Astrocyte (in vitro differentiated cells and primary cell): ENCODE results near the gene CCDC194. TPM values are rescaled to one million over a fixed set of nuclear protein-coding genes. Genes with fewer than 3 reads are reported as not detected.

Experiments
- DNase-seq: peaks from one replicate; pipeline ENCODE4 v3.0.0-alpha.2; 2010; ENCODE audit warnings: low read depth
- FAIRE-seq: peaks from 2 replicates; lab custom pipeline; 2011; peaks lifted over from hg19 to GRCh38; lab: Jason Lieb, UNC
- H2AFZ ChIP-seq: 2 replicates; pipeline ENCODE4 v1.6.0; 2012; ENCODE audit warnings: low read depth, low read length, inconsistent platforms
- H3K27ac ChIP-seq: 2 replicates; pipeline ENCODE4 v1.5.1; 2011; ENCODE audit warnings: low read depth, low read length, inconsistent platforms
- H3K27me3 ChIP-seq: 2 replicates; pipeline ENCODE4 v1.6.0; 2011; ENCODE audit warnings: low read length, inconsistent platforms; ENCODE audit not compliant: insufficient read depth
- H3K36me3 ChIP-seq: 2 replicates; pipeline ENCODE4 v1.5.1; 2011; ENCODE audit warnings: low read length, inconsistent platforms; ENCODE audit not compliant: insufficient read depth
- H3K4me1 ChIP-seq: 2 replicates; pipeline ENCODE4 v1.5.1; 2011; ENCODE audit warnings: low read length, inconsistent platforms; ENCODE audit not compliant: insufficient read depth
- H3K4me2 ChIP-seq: 2 replicates; pipeline ENCODE4 v1.6.0; 2012; ENCODE audit warnings: low read length, inconsistent platforms
- H3K4me3 ChIP-seq: 2 replicates; pipeline ENCODE4 v1.5.1; 2011; ENCODE audit warnings: low read depth, mild to moderate bottlenecking, low read length, inconsistent platforms; ENCODE audit not compliant: insufficient read depth
- H3K79me2 ChIP-seq: 2 replicates; pipeline ENCODE4 v1.6.0; 2012; ENCODE audit warnings: mild to moderate bottlenecking, low read length, inconsistent platforms; ENCODE audit not compliant: insufficient read depth
- H3K9ac ChIP-seq: 2 replicates; pipeline ENCODE4 v1.6.0; 2012; ENCODE audit warnings: mild to moderate bottlenecking, low read length, inconsistent platforms
- H3K9me3 ChIP-seq: 2 replicates; pipeline ENCODE4 v1.5.1; 2012; ENCODE audit warnings: low read depth, mild to moderate bottlenecking, low read length, inconsistent platforms; ENCODE audit not compliant: insufficient read depth
- H4K20me1 ChIP-seq: 2 replicates; pipeline ENCODE4 v1.6.0; 2012; ENCODE audit warnings: low read length, inconsistent platforms; ENCODE audit not compliant: insufficient read depth
- H3K27ac Mint-ChIP-seq: one replicate; pipeline ENCODE4 v1.8.0; 2021; ENCODE audit warnings: mild to moderate bottlenecking, mixed read lengths; ENCODE audit not compliant: unreplicated experiment
- H3K27me3 Mint-ChIP-seq: one replicate; pipeline ENCODE4 v1.8.0; 2021; ENCODE audit warnings: low read depth, mixed read lengths; ENCODE audit not compliant: unreplicated experiment
- H3K36me3 Mint-ChIP-seq: one replicate; pipeline ENCODE4 v1.8.0; 2021; ENCODE audit warnings: low read depth, mixed read lengths; ENCODE audit not compliant: unreplicated experiment
- H3K4me1 Mint-ChIP-seq: one replicate; pipeline ENCODE4 v1.8.0; 2021; ENCODE audit warnings: low read depth, mixed read lengths; ENCODE audit not compliant: unreplicated experiment
- H3K4me3 Mint-ChIP-seq: one replicate; pipeline ENCODE4 v1.8.0; 2021; ENCODE audit warnings: mild to moderate bottlenecking, moderate library complexity, mixed read lengths; ENCODE audit not compliant: unreplicated experiment
- H3K9me3 Mint-ChIP-seq: one replicate; pipeline ENCODE4 v1.8.0; 2021; ENCODE audit warnings: mild to moderate bottlenecking, mixed read lengths; ENCODE audit not compliant: unreplicated experiment
- CTCF ChIP-seq: IDR thresholded peaks from 2 replicates; pipeline ENCODE4 v1.5.1; 2011; ENCODE audit warnings: low read depth, mild to moderate bottlenecking, inconsistent platforms, low read length, moderate library complexity; ENCODE audit not compliant: insufficient read depth
- EZH2 ChIP-seq: IDR thresholded peaks from 2 replicates; pipeline ENCODE4 v1.6.1; 2012; ENCODE audit warnings: mild to moderate bottlenecking, low read length, inconsistent platforms; ENCODE audit not compliant: insufficient read depth
- total RNA-seq: library from RNA; stranded (reverse); gene quantifications from 2 replicates; pipeline ENCODE4 v1.2.1, GENCODE V29; 2021

The CCDC194 gene
- total RNA-seq, 1 donor from 2014 or later = 14.1 TPM

- Histone ChIP-seq H3K27ac (no peak overlapping the region), H2AFZ (no peak overlapping the region), H3K4me2 (no peak overlapping the region), H3K4me3 (no peak overlapping the region), H3K4me1 (peaks cover 5% of the 10 kb centered on the region), H3K36me3 (no peaks in the 10 kb centered on the region), H4K20me1 (no peaks in the 10 kb centered on the region), H3K9ac (no peak overlapping the region), H3K79me2 (no peaks in the 10 kb centered on the region), H3K9me3 (no peaks in the 10 kb centered on the region), H3K27me3 (no peaks in the 10 kb centered on the region)
- TF ChIP-seq CTCF (no peak), EZH2 (no peak)
- no peak overlapping the region for H3K27ac Mint-ChIP-seq
- H3K4me1 Mint-ChIP-seq = no peaks in the 10 kb centered on the region
- H3K9me3 Mint-ChIP-seq = no peaks in the 10 kb centered on the region
- H3K4me3 Mint-ChIP-seq = peak overlapping the region; percentile 22
- DNase-seq (no peak), FAIRE-seq (no peak)
- H3K36me3 Mint-ChIP-seq = no peaks in the 10 kb centered on the region
- H3K27me3 Mint-ChIP-seq = no peaks in the 10 kb centered on the region
Observed at GRCh38 chr19:17380426-17381138, 13.4 kb downstream of the CCDC194 start.

GRCh38 chr19:17379221-17379631, 14.8 kb downstream of the CCDC194 start:
- Histone ChIP-seq H3K9me3 (no peaks in the 10 kb centered on the region), H3K36me3 (no peaks in the 10 kb centered on the region), H3K4me2 (no peak overlapping the region), H4K20me1 (no peaks in the 10 kb centered on the region), H3K79me2 (no peaks in the 10 kb centered on the region), H3K4me3 (no peak overlapping the region), H3K27ac (no peak overlapping the region), H2AFZ (no peak overlapping the region), H3K9ac (no peak overlapping the region), H3K27me3 (no peaks in the 10 kb centered on the region), H3K4me1 (peaks cover 5% of the 10 kb centered on the region)
- no peak for FAIRE-seq
- Mint-ChIP-seq H3K27ac (peak overlapping the region; percentile 9), H3K36me3 (no peaks in the 10 kb centered on the region), H3K27me3 (peaks cover 1% of the 10 kb centered on the region), H3K9me3 (no peaks in the 10 kb centered on the region), H3K4me3 (no peak overlapping the region), H3K4me1 (no peaks in the 10 kb centered on the region)
- no peak for DNase-seq
- no peak for TF ChIP-seq EZH2
- no peak for TF ChIP-seq CTCF

GRCh38 chr19:17378271-17378670, 15.7 kb downstream of the CCDC194 start:
- TF ChIP-seq EZH2 = no peak
- TF ChIP-seq CTCF = no peak
- Histone ChIP-seq H3K9ac (no peak overlapping the region), H3K4me1 (peaks cover 5% of the 10 kb centered on the region), H4K20me1 (no peaks in the 10 kb centered on the region), H3K36me3 (no peaks in the 10 kb centered on the region), H3K79me2 (no peaks in the 10 kb centered on the region), H3K4me3 (no peak overlapping the region), H3K4me2 (no peak overlapping the region), H3K27ac (no peak overlapping the region), H2AFZ (no peak overlapping the region), H3K27me3 (no peaks in the 10 kb centered on the region), H3K9me3 (no peaks in the 10 kb centered on the region)
- peaks cover 2% of the 10 kb centered on the region for H3K27me3 Mint-ChIP-seq
- FAIRE-seq = no peak
- no peak overlapping the region for H3K27ac Mint-ChIP-seq
- H3K4me1 Mint-ChIP-seq = no peaks in the 10 kb centered on the region
- DNase-seq = no peak
- no peaks in the 10 kb centered on the region for H3K9me3 Mint-ChIP-seq
- no peak overlapping the region for H3K4me3 Mint-ChIP-seq
- no peaks in the 10 kb centered on the region for H3K36me3 Mint-ChIP-seq
